GM06990 (cell line): ENCODE results near the gene TMEM190.
"Not testable (repeated sequence)": the region's sequence is repeated elsewhere in the genome, so short reads cannot be mapped to it uniquely, and the experiment has no call there.

Experiments
- DNase-seq: peaks from one replicate; pipeline ENCODE4 v3.0.0-alpha.2; 2011; ENCODE audit not compliant: insufficient read length; ENCODE audit errors: extremely low read depth
- H3K27me3 ChIP-seq: replicated peaks from 2 replicates; pipeline ENCODE4 v1.6.0; 2011; ENCODE audit warnings: low read length; ENCODE audit not compliant: control insufficient read depth, insufficient read depth
- H3K36me3 ChIP-seq: 2 replicates; pipeline ENCODE4 v1.5.1; 2011; ENCODE audit warnings: low read length; ENCODE audit not compliant: control insufficient read depth, insufficient read depth
- H3K4me3 ChIP-seq: replicated peaks from 2 replicates; pipeline ENCODE4 v1.5.1; 2011; ENCODE audit warnings: low read depth, mild to moderate bottlenecking, control low read depth, low read length
- CTCF ChIP-seq: IDR thresholded peaks from 2 replicates; pipeline ENCODE4 v1.5.1; 2011; ENCODE audit warnings: low read length, control low read depth, mild to moderate bottlenecking, inconsistent platforms; ENCODE audit not compliant: insufficient read depth, poor library complexity, severe bottlenecking

TMEM190 gene

GRCh38 chr19:55376241-55376933, at the start of gene TMEM190:
Gene TMEM190, plus strand, starts transcription at chr19:55376826. Its CDS starts 28 bp downstream, at chr19:55376854.
- Histone ChIP-seq H3K36me3 (no peaks in the 10 kb centered on the region), H3K4me3 (no peak within 1 kb of the TSS), H3K27me3 (no peaks in the 10 kb centered on the region; the same call in 1 of the 2 replicates)
- DNase-seq: no peak
- no peak for TF ChIP-seq CTCF

GRCh38 chr19:55328774-55329318, 47.8 kb upstream of the TMEM190 start:
- not testable (repeated sequence) for H3K27me3 ChIP-seq, DNase-seq, H3K36me3 ChIP-seq, H3K4me3 ChIP-seq

- not testable (repeated sequence) for H3K36me3 ChIP-seq, H3K4me3 ChIP-seq, DNase-seq, H3K27me3 ChIP-seq
These were observed 46.8 kb upstream of the TMEM190 start for GRCh38 chr19:55329791-55330190.

- no peaks in the 10 kb centered on the region for H3K27me3 ChIP-seq
- DNase-seq: no peak
- no peak for TF ChIP-seq CTCF
- no peaks in the 10 kb centered on the region for H3K36me3 ChIP-seq
- H3K4me3 ChIP-seq: no peak overlapping the region
These were observed 42.8 kb upstream of the TMEM190 start for GRCh38 chr19:55333870-55334269.

- H3K27me3 ChIP-seq: no peaks in the 10 kb centered on the region
- TF ChIP-seq CTCF: no peak
- no peak for DNase-seq
- H3K4me3 ChIP-seq: no peak overlapping the region
- no peaks in the 10 kb centered on the region for H3K36me3 ChIP-seq
These were observed 40.5 kb upstream of the TMEM190 start for GRCh38 chr19:55336101-55336500.

GRCh38 chr19:55339105-55339888, 37.3 kb upstream of the TMEM190 start, which contains the start of gene KMT5C:
Gene KMT5C, plus strand, starts transcription at chr19:55339876. Its CDS starts 2,061 bp downstream, at chr19:55341937.
- TF ChIP-seq CTCF: no peak
- peak; percentile 100 for DNase-seq
- Histone ChIP-seq H3K4me3 (peak within 1 kb of the TSS; percentile 71), H3K36me3 (no peaks in the 10 kb centered on the region; the same call in none of the 2 replicates), H3K27me3 (no peaks in the 10 kb centered on the region)
